SKM-1 treated with dmso at 0.1 percent for 144 hours (cell line): Measurements from ENCODE around the gene OGFOD3.

Source experiments
- DNase-seq: peaks from one replicate; lab custom pipeline; 2025; ENCODE audit not compliant: unreplicated experiment; lab: John Stamatoyannopoulos, UW

The OGFOD3 gene

GRCh38 chr17:82446649-82447048 is 28.3 kb upstream of the OGFOD3 start:
- no peak for DNase-seq

GRCh38 chr17:82446124-82446523 is 27.7 kb upstream of the OGFOD3 start:
- DNase-seq: no peak

- DNase-seq: no peak
Measured at GRCh38 chr17:82445542-82445941, 27.2 kb upstream of the OGFOD3 start.

- no peak for DNase-seq
Measured at GRCh38 chr17:82444941-82445521, 26.6 kb upstream of the OGFOD3 start.

GRCh38 chr17:82444284-82444893 is 26.0 kb upstream of the OGFOD3 start:
- no peak for DNase-seq

GRCh38 chr17:82443465-82444283 is 25.3 kb upstream of the OGFOD3 start:
- DNase-seq: no peak

GRCh38 chr17:82442643-82443464 is 24.5 kb upstream of the OGFOD3 start:
- DNase-seq: no peak

- no peak for DNase-seq
Measured at GRCh38 chr17:82441691-82442487, 23.5 kb upstream of the OGFOD3 start.

- DNase-seq: no peak
Measured at GRCh38 chr17:82440991-82441627, 22.7 kb upstream of the OGFOD3 start.

- DNase-seq: peak; percentile 43
Measured at GRCh38 chr17:82440469-82440981, 22.1 kb upstream of the OGFOD3 start.

- DNase-seq: no peak
Measured at GRCh38 chr17:82439829-82440365, 21.5 kb upstream of the OGFOD3 start.

GRCh38 chr17:82439194-82439828 is 20.9 kb upstream of the OGFOD3 start:
- no peak for DNase-seq

GRCh38 chr17:82438401-82439193 is 20.2 kb upstream of the OGFOD3 start:
- DNase-seq: no peak

GRCh38 chr17:82437325-82437668 is 18.9 kb upstream of the OGFOD3 start:
- DNase-seq: no peak

- DNase-seq: no peak
Measured at GRCh38 chr17:82436601-82437324, 18.4 kb upstream of the OGFOD3 start.

- DNase-seq: no peak
Measured at GRCh38 chr17:82435601-82436583, 17.5 kb upstream of the OGFOD3 start.

GRCh38 chr17:82435103-82435502 is 16.7 kb upstream of the OGFOD3 start:
- DNase-seq: no peak
